Skeletal muscle satellite cell (primary cell): ENCODE data around the gene UBE2L3. TPM values are rescaled to one million over a fixed set of nuclear protein-coding genes. Genes with fewer than 3 reads are reported as not detected.
"Not testable (repeated sequence)": the region's sequence is repeated elsewhere in the genome, so short reads cannot be mapped to it uniquely, and the experiment has no call there.

ENCODE experiments used
- H3K27me3 ChIP-seq: 2 replicates; pipeline ENCODE4 v1.7.0; 2013; ENCODE audit warnings: low read length; ENCODE audit not compliant: control insufficient read depth, insufficient read depth
- H3K36me3 ChIP-seq: 2 replicates; pipeline ENCODE4 v1.7.0; 2013; ENCODE audit warnings: mild to moderate bottlenecking, control low read depth, low read length; ENCODE audit not compliant: insufficient read depth
- H3K4me1 ChIP-seq: 2 replicates; pipeline ENCODE4 v1.7.0; 2013; ENCODE audit warnings: low read length; ENCODE audit not compliant: control insufficient read depth, insufficient read depth
- H3K4me2 ChIP-seq: 2 replicates; pipeline ENCODE4 v1.7.0; 2013; ENCODE audit warnings: mild to moderate bottlenecking, low read length
- H3K4me3 ChIP-seq: 2 replicates; pipeline ENCODE4 v1.7.0; 2013; ENCODE audit warnings: low read length
- H3K9ac ChIP-seq: 2 replicates; pipeline ENCODE4 v1.7.0; 2013; ENCODE audit warnings: mild to moderate bottlenecking, low read depth, low read length, moderate library complexity
- H3K9me3 ChIP-seq: replicated peaks from 2 replicates; pipeline ENCODE4 v1.7.0; 2013; ENCODE audit warnings: mild to moderate bottlenecking, control low read depth, low read length
- total RNA-seq: library from RNA; depleted of rRNA; stranded (reverse); fragments of >200 nt; gene quantifications from 2 replicates; pipeline ENCODE4 v1.2.3, GENCODE V29; 2012; rRNA removed

The UBE2L3 gene
- total RNA-seq, result 50.9 and 51.0 TPM in 2 replicates

GRCh38 chr22:21567456-21568346 lies at the start of gene UBE2L3:
UBE2L3 (plus strand) TSS chr22:21567714; CDS start chr22:21567745, 31 bp downstream.
- Histone ChIP-seq H3K9ac (peak within 1 kb of the TSS; percentile 99), H3K36me3 (peaks cover 8% of the 10 kb centered on the region), H3K9me3 (no peaks in the 10 kb centered on the region), H3K4me1 (peaks cover 22% of the 10 kb centered on the region), H3K4me3 (peak within 1 kb of the TSS; percentile 94), H3K27me3 (no peaks in the 10 kb centered on the region), H3K4me2 (peak within 1 kb of the TSS; percentile 86)

DNA sequence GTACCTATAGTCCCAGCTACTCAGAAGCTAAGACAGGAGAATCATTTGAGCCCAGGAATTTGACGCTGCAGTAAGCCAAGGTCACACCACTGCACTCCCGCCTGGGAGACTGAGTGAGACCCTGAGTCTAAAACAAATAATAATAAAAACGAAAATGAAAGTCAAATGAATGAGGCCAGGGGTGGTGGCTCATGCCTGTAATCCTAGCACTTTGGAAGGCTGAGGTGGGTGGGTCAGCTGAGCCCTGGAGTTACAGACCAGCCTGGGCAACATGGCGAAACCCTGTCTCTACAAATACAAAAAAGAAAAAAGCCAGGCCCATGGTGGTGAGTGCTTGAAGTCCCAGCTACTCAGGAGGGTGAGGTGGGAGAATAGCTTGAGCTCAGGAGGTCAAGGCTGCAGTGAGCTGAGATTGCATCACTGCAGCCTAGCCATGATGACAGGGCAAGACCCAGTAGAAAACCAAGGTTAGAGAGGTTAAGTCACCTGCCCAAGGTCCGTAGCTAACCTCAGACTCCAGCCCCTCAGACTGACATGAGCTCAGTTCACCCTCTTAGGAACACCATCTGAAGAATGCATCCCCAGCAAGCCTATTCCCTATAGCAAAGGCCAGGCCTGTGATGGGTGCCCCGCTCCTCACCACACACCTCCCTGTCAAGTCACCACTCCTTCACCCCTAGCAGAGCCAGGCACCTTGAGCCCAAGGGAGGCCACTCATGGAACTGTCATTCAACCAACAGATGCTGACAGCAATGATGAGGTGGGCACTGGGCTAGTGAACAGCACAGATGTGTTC lies 40.6 kb upstream of the UBE2L3 start:
- not testable (repeated sequence) for H3K9me3 ChIP-seq, H3K9ac ChIP-seq, H3K4me1 ChIP-seq, H3K27me3 ChIP-seq, H3K4me2 ChIP-seq, H3K36me3 ChIP-seq, H3K4me3 ChIP-seq

DNA sequence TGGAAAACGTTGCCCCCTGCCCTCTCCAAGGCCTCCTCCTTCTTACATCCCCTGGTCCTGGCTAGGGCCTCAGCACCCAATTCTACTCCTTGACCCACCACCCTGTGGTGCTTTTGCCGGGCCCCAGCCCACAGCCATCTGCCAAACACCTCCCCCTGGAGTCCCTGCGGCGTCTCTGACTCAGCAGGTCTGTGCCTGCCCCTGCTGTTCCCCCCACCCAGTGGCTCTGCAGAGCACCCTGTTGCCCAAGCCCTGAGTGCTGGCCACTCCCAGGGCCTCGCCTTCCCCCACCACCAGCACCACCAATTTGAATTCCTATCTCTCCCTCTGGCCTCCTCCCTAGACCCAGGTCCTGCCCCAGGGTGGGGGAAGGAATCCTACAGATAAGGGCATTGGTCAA lies 36.0 kb upstream of the UBE2L3 start:
- not testable (repeated sequence) for H3K36me3 ChIP-seq, H3K4me3 ChIP-seq, H3K4me1 ChIP-seq, H3K4me2 ChIP-seq, H3K27me3 ChIP-seq, H3K9me3 ChIP-seq, H3K9ac ChIP-seq

- not testable (repeated sequence) for H3K27me3 ChIP-seq, H3K4me1 ChIP-seq, H3K4me2 ChIP-seq, H3K36me3 ChIP-seq, H3K9me3 ChIP-seq, H3K9ac ChIP-seq, H3K4me3 ChIP-seq
Observed at GRCh38 chr22:21532863-21533648, 34.5 kb upstream of the UBE2L3 start.

GRCh38 chr22:21539862-21540261 lies 27.7 kb upstream of the UBE2L3 start:
- H3K36me3 ChIP-seq, H3K4me1 ChIP-seq, H3K9me3 ChIP-seq, H3K9ac ChIP-seq, H3K4me2 ChIP-seq, H3K27me3 ChIP-seq, H3K4me3 ChIP-seq: not testable (repeated sequence)

- H3K9me3 ChIP-seq, H3K36me3 ChIP-seq, H3K4me2 ChIP-seq, H3K9ac ChIP-seq, H3K4me1 ChIP-seq, H3K27me3 ChIP-seq, H3K4me3 ChIP-seq: not testable (repeated sequence)
Observed at GRCh38 chr22:21544432-21545322, 22.8 kb upstream of the UBE2L3 start.

DNA sequence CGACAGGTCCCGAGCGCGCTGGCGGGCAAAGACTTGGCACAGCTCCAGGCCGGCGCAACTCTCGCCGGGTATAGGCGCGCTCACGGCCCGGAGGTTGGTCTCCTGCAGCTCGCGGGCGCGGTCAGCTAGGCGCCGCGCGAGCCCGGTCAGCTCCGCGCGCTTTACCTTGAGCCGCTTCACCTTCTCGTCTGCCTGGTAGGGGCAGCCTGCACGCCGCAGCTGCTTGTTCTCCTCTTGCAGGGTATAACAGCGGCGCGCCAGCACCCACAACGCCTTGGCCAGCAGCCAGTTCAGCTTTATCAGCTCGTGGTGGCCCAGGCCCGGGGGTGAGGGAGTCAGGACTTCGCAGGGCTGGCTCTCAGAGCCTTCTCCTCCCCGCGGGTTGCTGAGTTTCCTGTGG lies 18.0 kb upstream of the UBE2L3 start:
- not testable (repeated sequence) for H3K36me3 ChIP-seq, H3K9ac ChIP-seq, H3K9me3 ChIP-seq, H3K4me2 ChIP-seq, H3K4me3 ChIP-seq, H3K27me3 ChIP-seq, H3K4me1 ChIP-seq

- H3K36me3 ChIP-seq, H3K4me2 ChIP-seq: not testable (repeated sequence)
Observed at GRCh38 chr22:21550008-21550677, 17.4 kb upstream of the UBE2L3 start.

GRCh38 chr22:21550678-21551047 lies 16.9 kb upstream of the UBE2L3 start:
- not testable (repeated sequence) for H3K27me3 ChIP-seq, H3K4me3 ChIP-seq, H3K4me1 ChIP-seq, H3K36me3 ChIP-seq, H3K9ac ChIP-seq, H3K4me2 ChIP-seq, H3K9me3 ChIP-seq

More at GRCh38 chr22:21550008-21550677, 17.4 kb upstream of the UBE2L3 start:
- not testable (repeated sequence) for H3K4me3 ChIP-seq, H3K9ac ChIP-seq, H3K27me3 ChIP-seq, H3K9me3 ChIP-seq, H3K4me1 ChIP-seq

GRCh38 chr22:21551361-21551760 lies 16.2 kb upstream of the UBE2L3 start, which contains the start of gene RIMBP3C:
RIMBP3C (minus strand) TSS chr22:21551461; CDS start chr22:21550976, 485 bp downstream.
- H3K9ac ChIP-seq, H3K4me2 ChIP-seq, H3K27me3 ChIP-seq, H3K4me3 ChIP-seq, H3K36me3 ChIP-seq, H3K4me1 ChIP-seq, H3K9me3 ChIP-seq: not testable (repeated sequence)
